ENCODE data around the gene NFIA.

- TF ChIP-seq POLR2AphosphoS5 (IDR thresholded peaks at IDR 0.05; ENCODE audit: low read depth, low read length), result no peak
- no peak for TF ChIP-seq CTCF (IDR thresholded peaks at IDR 0.05)
- no peak for TF ChIP-seq REST (IDR thresholded peaks at IDR 0.05; ENCODE audit: insufficient read depth in 1 of 2, low read depth in 2 of 2, low read length in 1 of 2)
- no peak for TF ChIP-seq TCF7L2 (IDR thresholded peaks at IDR 0.05; ENCODE audit: low read depth, low read length)
Observed at GRCh38 chr1:61389194-61389925, 307.0 kb downstream of the NFIA start.

Data from Panc1 (cell line).